Activated CD8-positive, alpha-beta memory T cell treated with anti-CD3 and anti-CD28 coated beads, Interleukin-2, amount 10 ng/mL, durations not matched to agents 7 days and 5 days (primary cell): Measurements from ENCODE around the gene SBK1. TPM values are rescaled to one million over a fixed set of nuclear protein-coding genes. Genes with fewer than 3 reads are reported as not detected.
"Not testable (repeated sequence)": the region's sequence is repeated elsewhere in the genome, so short reads cannot be mapped to it uniquely, and the experiment has no call there.

Source experiments
- ATAC-seq: fragments of 150-1000 bp; cut with Tn5 transposase; one replicate; pipeline ENCODE4 v1.10.0; 2021; ENCODE audit warnings: moderate library complexity
- CTCF ChIA-PET: fragments of 350-600 bp; sonication (Branson Sonifier 250); formaldehyde crosslinking; loops from one replicate; lab custom pipeline; 2021; ENCODE audit warnings: antibody characterized with exemption; lab: Charles Lee
- DNase-seq: peaks from one replicate; pipeline ENCODE4 v3.0.0-alpha.2; 2020
- H3K27ac Mint-ChIP-seq: one replicate; pipeline ENCODE4 v1.8.0; 2021; ENCODE audit warnings: mild to moderate bottlenecking, mixed read lengths
- H3K27me3 Mint-ChIP-seq: one replicate; pipeline ENCODE4 v1.8.0; 2021; ENCODE audit warnings: mixed read lengths
- H3K36me3 Mint-ChIP-seq: one replicate; pipeline ENCODE4 v1.8.0; 2021; ENCODE audit warnings: mild to moderate bottlenecking, mixed read lengths
- H3K4me1 Mint-ChIP-seq: one replicate; pipeline ENCODE4 v1.8.0; 2021; ENCODE audit warnings: mixed read lengths
- H3K4me3 Mint-ChIP-seq: one replicate; pipeline ENCODE4 v1.8.0; 2021; ENCODE audit warnings: mild to moderate bottlenecking, moderate library complexity, mixed read lengths
- H3K9me3 Mint-ChIP-seq: one replicate; pipeline ENCODE4 v1.8.0; 2022; ENCODE audit warnings: low read depth, mixed read lengths
- total RNA-seq, 2 experiments: library from RNA; stranded (reverse); gene quantifications; one replicate each; pipeline ENCODE4 v1.2.3, GENCODE V29; 2021

SBK1 gene
- total RNA-seq, 2 experiments from 2014 or later: 3.2 to 11.3 TPM

GRCh38 chr16:28317040-28317880, 24.9 kb downstream of the SBK1 start:
- Mint-ChIP-seq H3K27ac (no peak overlapping the region), H3K9me3 (no peaks in the 10 kb centered on the region), H3K4me3 (no peak overlapping the region), H3K27me3 (no peaks in the 10 kb centered on the region), H3K36me3 (no peaks in the 10 kb centered on the region), H3K4me1 (peaks cover 10% of the 10 kb centered on the region)
- DNase-seq (peak; percentile 79), ATAC-seq (peak; percentile 80)
- CTCF ChIA-PET: interaction anchor here (0.6 to 15.5 kb wide), 17 partner anchors 9 to 203 kb away, joined by 3 to 347 read pairs (median 5); partner anchors contain the start of gene SBK1

- peaks cover 5% of the 10 kb centered on the region for H3K4me1 Mint-ChIP-seq
- no peaks in the 10 kb centered on the region for H3K36me3 Mint-ChIP-seq
- no peak for ATAC-seq
- CTCF ChIA-PET: interaction anchor here (0.6 to 15.5 kb wide), 9 partner anchors 8 to 82 kb away, joined by 3 to 347 read pairs (median 10); no protein-coding TSS in a partner anchor
- H3K4me3 Mint-ChIP-seq: no peak overlapping the region
- no peak for DNase-seq
- H3K9me3 Mint-ChIP-seq: no peaks in the 10 kb centered on the region
- no peak overlapping the region for H3K27ac Mint-ChIP-seq
- H3K27me3 Mint-ChIP-seq: no peaks in the 10 kb centered on the region
Measured at GRCh38 chr16:28318042-28318744, 25.9 kb downstream of the SBK1 start.

- no peak overlapping the region for H3K27ac Mint-ChIP-seq
- CTCF ChIA-PET: interaction anchor here (0.8 to 15.5 kb wide), 2 partner anchors 9 to 39 kb away, joined by 4 to 347 read pairs; no protein-coding TSS in a partner anchor
- no peak overlapping the region for H3K4me3 Mint-ChIP-seq
- no peaks in the 10 kb centered on the region for H3K27me3 Mint-ChIP-seq
- DNase-seq (no peak), ATAC-seq (no peak)
- peaks cover 5% of the 10 kb centered on the region for H3K4me1 Mint-ChIP-seq
- H3K36me3 Mint-ChIP-seq: no peaks in the 10 kb centered on the region
- H3K9me3 Mint-ChIP-seq: no peaks in the 10 kb centered on the region
Measured at GRCh38 chr16:28319476-28320022, 27.2 kb downstream of the SBK1 start.

- Mint-ChIP-seq H3K27me3 (no peaks in the 10 kb centered on the region), H3K4me3 (no peak overlapping the region), H3K4me1 (peaks cover 5% of the 10 kb centered on the region), H3K27ac (no peak overlapping the region), H3K36me3 (no peaks in the 10 kb centered on the region), H3K9me3 (no peaks in the 10 kb centered on the region)
- ATAC-seq (no peak), DNase-seq (no peak)
- CTCF ChIA-PET: interaction anchor here (1.7 to 15.5 kb wide), 3 partner anchors 9 to 40 kb away, joined by 3 to 347 read pairs (median 14); no protein-coding TSS in a partner anchor
Measured at GRCh38 chr16:28320023-28320561, 27.8 kb downstream of the SBK1 start.

GRCh38 chr16:28320741-28321140, 28.4 kb downstream of the SBK1 start:
- Mint-ChIP-seq H3K4me1 (peaks cover 5% of the 10 kb centered on the region), H3K27me3 (no peaks in the 10 kb centered on the region), H3K36me3 (no peaks in the 10 kb centered on the region), H3K9me3 (no peaks in the 10 kb centered on the region), H3K4me3 (no peak overlapping the region), H3K27ac (no peak overlapping the region)
- CTCF ChIA-PET: interaction anchor here (0.8 to 15.5 kb wide), 5 partner anchors 10 to 41 kb away, joined by 3 to 347 read pairs (median 3); no protein-coding TSS in a partner anchor
- ATAC-seq (no peak), DNase-seq (no peak)

- Mint-ChIP-seq H3K27me3 (no peaks in the 10 kb centered on the region), H3K4me1 (peaks cover 4% of the 10 kb centered on the region), H3K9me3 (no peaks in the 10 kb centered on the region), H3K4me3 (no peak overlapping the region), H3K27ac (no peak overlapping the region), H3K36me3 (no peaks in the 10 kb centered on the region)
- DNase-seq: peak; percentile 64
- CTCF ChIA-PET: interaction anchor here (0.8 to 15.5 kb wide), 10 partner anchors 9 to 42 kb away, joined by 3 to 347 read pairs (median 4); partner anchors contain the start of gene SBK1
- ATAC-seq: peak; percentile 67
Measured at GRCh38 chr16:28321700-28322411, 29.5 kb downstream of the SBK1 start.

GRCh38 chr16:28324235-28324886, 32.0 kb downstream of the SBK1 start:
- Mint-ChIP-seq H3K4me3 (no peak overlapping the region), H3K9me3 (no peaks in the 10 kb centered on the region), H3K27ac (no peak overlapping the region), H3K36me3 (no peaks in the 10 kb centered on the region), H3K4me1 (peaks cover 6% of the 10 kb centered on the region), H3K27me3 (no peaks in the 10 kb centered on the region)
- CTCF ChIA-PET: interaction anchor here (0.6 to 1.7 kb wide), 4 partner anchors 42 to 208 kb away, joined by 3 to 10 read pairs (median 3); no protein-coding TSS in a partner anchor
- DNase-seq (no peak), ATAC-seq (no peak)

- no peaks in the 10 kb centered on the region for H3K27me3 Mint-ChIP-seq
- CTCF ChIA-PET: interaction anchor here (1.1 to 2.5 kb wide), 3 partner anchors 8 to 47 kb away, joined by 3 to 11 read pairs (median 10); no protein-coding TSS in a partner anchor
- H3K4me3 Mint-ChIP-seq: no peak overlapping the region
- no peaks in the 10 kb centered on the region for H3K36me3 Mint-ChIP-seq
- ATAC-seq (no peak), DNase-seq (no peak)
- no peak overlapping the region for H3K27ac Mint-ChIP-seq
- H3K9me3 Mint-ChIP-seq: no peaks in the 10 kb centered on the region
- peaks cover 6% of the 10 kb centered on the region for H3K4me1 Mint-ChIP-seq
Measured at GRCh38 chr16:28324887-28325279, 32.6 kb downstream of the SBK1 start.

GRCh38 chr16:28326881-28327610, 34.7 kb downstream of the SBK1 start:
- H3K36me3 Mint-ChIP-seq: no peaks in the 10 kb centered on the region
- peak; percentile 97 for ATAC-seq
- CTCF ChIA-PET: interaction anchor here (0.6 to 2.5 kb wide), 10 partner anchors 10 to 267 kb away, joined by 3 to 18 read pairs (median 4); no protein-coding TSS in a partner anchor
- peak; percentile 85 for DNase-seq
- H3K4me1 Mint-ChIP-seq: peaks cover 6% of the 10 kb centered on the region
- H3K27ac Mint-ChIP-seq: no peak overlapping the region
- H3K27me3 Mint-ChIP-seq: no peaks in the 10 kb centered on the region
- H3K4me3 Mint-ChIP-seq: no peak overlapping the region
- H3K9me3 Mint-ChIP-seq: no peaks in the 10 kb centered on the region

- H3K9me3 Mint-ChIP-seq, H3K4me1 Mint-ChIP-seq, H3K4me3 Mint-ChIP-seq, CTCF ChIA-PET, H3K36me3 Mint-ChIP-seq, H3K27me3 Mint-ChIP-seq, DNase-seq, H3K27ac Mint-ChIP-seq, ATAC-seq: not testable (repeated sequence)
Measured at GRCh38 chr16:28330232-28330631, 37.9 kb downstream of the SBK1 start.

GRCh38 chr16:28330981-28331380, 38.7 kb downstream of the SBK1 start:
- H3K27me3 Mint-ChIP-seq, H3K27ac Mint-ChIP-seq, H3K9me3 Mint-ChIP-seq, ATAC-seq, DNase-seq, H3K4me1 Mint-ChIP-seq, H3K36me3 Mint-ChIP-seq, CTCF ChIA-PET, H3K4me3 Mint-ChIP-seq: not testable (repeated sequence)
